Type B pancreatic cell (in vitro differentiated cells): Measurements from ENCODE around the gene DPT. TPM values are rescaled to one million over a fixed set of nuclear protein-coding genes. Genes with fewer than 3 reads are reported as not detected.

Experiments used
- DNase-seq: peaks from one replicate; pipeline ENCODE4 v3.0.0; 2021; ENCODE audit warnings: mixed read lengths; ENCODE audit not compliant: unreplicated experiment; ENCODE audit errors: extremely low spot score
- H3K27ac Mint-ChIP-seq: 2 replicates; pipeline ENCODE4 v1.8.0; 2021; ENCODE audit warnings: mild to moderate bottlenecking, mixed read lengths
- H3K27me3 Mint-ChIP-seq: 2 replicates; pipeline ENCODE4 v1.8.0; 2021; ENCODE audit warnings: mixed read lengths
- H3K36me3 Mint-ChIP-seq: 2 replicates; pipeline ENCODE4 v1.8.0; 2021; ENCODE audit warnings: mixed read lengths
- H3K4me1 Mint-ChIP-seq: one replicate; pipeline ENCODE4 v1.8.0; 2021; ENCODE audit warnings: mixed read lengths; ENCODE audit not compliant: unreplicated experiment
- H3K4me3 Mint-ChIP-seq: 2 replicates; pipeline ENCODE4 v1.8.0; 2021; ENCODE audit warnings: mild to moderate bottlenecking, mixed read lengths
- H3K9me3 Mint-ChIP-seq: 2 replicates; pipeline ENCODE4 v1.8.0; 2021; ENCODE audit warnings: mixed read lengths
- total RNA-seq: library from RNA; stranded (reverse); gene quantifications from 2 replicates; pipeline ENCODE4 v1.2.1, GENCODE V29; 2021; ENCODE audit warnings: low replicate concordance
- TF ChIP-seq, protein P1 (sequence below): fragments of 200-600 bp; sonication (generic); conservative IDR thresholded peaks from 2 replicates; pipeline ENCODE4 v1.5.0; 2021; ENCODE audit warnings: antibody characterized with exemption, mild to moderate bottlenecking

The DPT gene
- total RNA-seq, 1 donor from 2014 or later: 0.22 TPM

DNA sequence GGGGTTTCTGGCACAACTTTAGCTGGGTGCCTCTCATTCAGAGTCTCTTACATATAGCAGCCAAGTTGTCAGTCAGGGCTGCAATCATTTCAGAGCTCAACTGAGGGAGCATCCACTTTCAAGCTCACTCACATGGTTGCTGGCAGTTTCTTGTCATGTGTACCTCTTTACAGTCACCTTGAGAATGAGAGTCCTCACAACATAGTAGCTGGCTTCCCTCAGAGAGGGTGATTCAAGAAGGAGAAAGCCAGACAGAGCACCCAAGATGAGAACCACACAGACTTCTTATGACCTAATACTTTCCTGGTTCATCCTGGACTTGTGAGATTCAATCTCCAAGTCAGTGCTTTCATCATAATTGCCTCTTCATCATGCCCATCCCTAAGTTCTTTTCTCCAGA, 57.2 kb downstream of the DPT start:
- no peak overlapping the region for H3K4me3 Mint-ChIP-seq
- H3K27ac Mint-ChIP-seq: no peak overlapping the region
- no peak for DNase-seq
- H3K27me3 Mint-ChIP-seq: no peaks in the 10 kb centered on the region
- TF ChIP-seq, protein P1, sequence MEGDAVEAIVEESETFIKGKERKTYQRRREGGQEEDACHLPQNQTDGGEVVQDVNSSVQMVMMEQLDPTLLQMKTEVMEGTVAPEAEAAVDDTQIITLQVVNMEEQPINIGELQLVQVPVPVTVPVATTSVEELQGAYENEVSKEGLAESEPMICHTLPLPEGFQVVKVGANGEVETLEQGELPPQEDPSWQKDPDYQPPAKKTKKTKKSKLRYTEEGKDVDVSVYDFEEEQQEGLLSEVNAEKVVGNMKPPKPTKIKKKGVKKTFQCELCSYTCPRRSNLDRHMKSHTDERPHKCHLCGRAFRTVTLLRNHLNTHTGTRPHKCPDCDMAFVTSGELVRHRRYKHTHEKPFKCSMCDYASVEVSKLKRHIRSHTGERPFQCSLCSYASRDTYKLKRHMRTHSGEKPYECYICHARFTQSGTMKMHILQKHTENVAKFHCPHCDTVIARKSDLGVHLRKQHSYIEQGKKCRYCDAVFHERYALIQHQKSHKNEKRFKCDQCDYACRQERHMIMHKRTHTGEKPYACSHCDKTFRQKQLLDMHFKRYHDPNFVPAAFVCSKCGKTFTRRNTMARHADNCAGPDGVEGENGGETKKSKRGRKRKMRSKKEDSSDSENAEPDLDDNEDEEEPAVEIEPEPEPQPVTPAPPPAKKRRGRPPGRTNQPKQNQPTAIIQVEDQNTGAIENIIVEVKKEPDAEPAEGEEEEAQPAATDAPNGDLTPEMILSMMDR: no peak
- no peaks in the 10 kb centered on the region for H3K36me3 Mint-ChIP-seq
- peaks cover 7% of the 10 kb centered on the region for H3K9me3 Mint-ChIP-seq
- H3K4me1 Mint-ChIP-seq: peaks cover 8% of the 10 kb centered on the region

DNA sequence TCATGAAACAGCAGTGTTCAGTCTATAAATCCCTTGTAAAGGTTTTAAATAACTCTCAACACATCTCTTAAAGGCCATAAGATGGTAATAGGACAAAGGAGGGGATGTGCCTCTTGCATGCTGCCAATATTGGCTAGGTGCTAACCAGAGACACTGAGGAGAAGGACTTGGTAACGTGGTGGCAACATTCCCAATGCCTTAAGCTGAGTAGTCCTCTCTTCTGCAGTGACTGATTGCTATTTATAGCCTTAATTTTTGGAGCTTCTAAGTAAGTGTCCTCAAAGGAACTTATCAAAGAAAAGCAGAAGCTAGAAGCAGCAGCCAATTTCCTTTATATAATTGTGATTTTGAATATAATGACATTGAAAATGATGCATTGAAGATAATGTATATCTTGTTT, 63.0 kb downstream of the DPT start:
- Mint-ChIP-seq H3K36me3 (no peaks in the 10 kb centered on the region), H3K27ac (no peak overlapping the region), H3K4me3 (no peak overlapping the region), H3K27me3 (no peaks in the 10 kb centered on the region), H3K9me3 (peaks cover 2% of the 10 kb centered on the region), H3K4me1 (no peaks in the 10 kb centered on the region)
- TF ChIP-seq, protein P1: no peak
- no peak for DNase-seq

DNA sequence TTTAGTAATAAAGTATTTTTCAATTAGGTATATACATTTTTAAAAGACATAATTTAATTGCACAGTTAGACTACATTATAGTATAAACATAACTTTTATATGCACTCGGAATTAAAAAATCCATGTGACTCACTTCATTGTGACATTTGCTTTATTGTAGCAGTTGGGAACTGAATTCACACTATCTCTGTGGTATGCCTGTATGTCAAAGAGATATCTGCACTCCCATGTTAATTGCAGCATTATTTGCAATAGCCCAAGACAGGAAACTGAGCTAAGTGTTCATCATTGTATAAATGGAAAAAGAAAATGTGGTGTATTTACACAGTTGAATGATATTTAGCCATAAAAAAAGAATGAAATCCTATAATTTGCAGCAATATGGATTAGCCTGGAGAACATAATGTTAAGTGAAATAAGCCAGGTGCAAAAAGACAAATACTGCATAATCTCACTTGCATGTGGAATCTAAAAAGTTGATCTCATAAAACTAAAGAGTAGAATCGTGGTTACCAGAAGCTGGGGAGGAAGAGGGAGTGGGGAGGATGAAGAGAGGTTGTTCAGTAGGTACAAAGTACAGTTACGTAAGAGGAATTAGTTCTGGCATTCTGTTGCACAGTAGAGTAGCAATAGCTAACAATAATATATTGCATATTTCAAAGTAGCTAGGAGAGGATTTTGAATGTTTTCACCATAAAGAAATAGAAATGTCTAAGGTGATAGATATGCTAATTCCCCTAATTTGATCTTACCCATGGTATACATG, 64.8 kb downstream of the DPT start:
- H3K4me1 Mint-ChIP-seq: no peaks in the 10 kb centered on the region
- TF ChIP-seq, protein P1: no peak
- no peak overlapping the region for H3K4me3 Mint-ChIP-seq
- no peaks in the 10 kb centered on the region for H3K9me3 Mint-ChIP-seq
- H3K36me3 Mint-ChIP-seq: no peaks in the 10 kb centered on the region
- H3K27me3 Mint-ChIP-seq: no peaks in the 10 kb centered on the region
- no peak for DNase-seq
- H3K27ac Mint-ChIP-seq: no peak overlapping the region

DNA sequence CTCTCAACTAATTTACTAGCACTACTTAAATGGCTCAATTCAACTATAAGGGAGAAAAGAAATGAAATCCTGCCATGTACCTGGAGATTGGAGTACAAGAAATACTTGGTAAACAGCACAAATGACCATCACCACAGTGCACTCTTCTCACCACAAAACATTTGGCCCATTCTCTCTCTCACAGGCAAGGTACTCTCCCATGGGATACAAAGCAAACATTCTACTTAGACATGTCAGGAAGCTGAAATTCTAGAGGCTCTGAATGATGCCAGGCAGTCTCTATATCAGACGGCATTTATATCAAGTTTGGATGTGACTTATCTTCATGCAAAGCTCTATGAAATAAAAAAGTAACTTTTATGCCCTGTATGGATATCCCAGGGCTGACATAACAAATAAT, 72.5 kb downstream of the DPT start:
- TF ChIP-seq, protein P1: no peak
- Mint-ChIP-seq H3K9me3 (no peaks in the 10 kb centered on the region), H3K27ac (no peak overlapping the region), H3K27me3 (no peaks in the 10 kb centered on the region), H3K4me3 (no peak overlapping the region), H3K36me3 (no peaks in the 10 kb centered on the region), H3K4me1 (no peaks in the 10 kb centered on the region)
- no peak for DNase-seq

DNA sequence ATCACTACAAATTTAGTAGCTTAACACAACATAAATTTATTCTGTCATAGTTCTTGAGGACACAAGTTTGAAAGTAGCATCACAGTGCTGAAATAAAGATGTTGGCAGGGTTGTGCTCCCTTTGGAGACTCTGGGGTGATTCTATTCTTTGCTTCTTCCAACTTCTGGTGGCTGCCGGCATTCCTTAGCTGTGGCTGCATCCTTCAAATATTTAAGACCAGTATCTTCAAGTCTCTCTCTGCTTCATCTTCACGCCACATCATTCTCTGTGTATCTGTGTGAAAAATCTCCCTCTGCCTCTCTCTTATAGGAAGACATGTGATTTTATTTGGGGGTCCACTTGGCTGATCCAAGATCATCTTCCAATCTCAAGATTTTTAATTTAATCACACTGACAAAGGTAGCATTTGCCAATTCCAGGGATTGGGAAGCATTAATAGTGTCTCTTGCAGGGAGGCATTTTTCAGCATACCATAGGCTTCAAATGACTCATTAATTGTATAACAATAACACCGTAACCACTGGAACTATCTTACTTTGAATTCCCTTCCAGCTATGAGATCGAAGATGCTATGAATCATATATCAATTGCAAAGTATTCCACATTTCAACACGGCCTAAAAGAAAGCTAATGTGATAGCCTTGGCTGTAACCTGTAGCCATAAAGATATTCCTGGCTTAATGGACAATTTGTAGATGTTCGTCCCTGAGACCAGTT, 74.6 kb downstream of the DPT start:
- H3K9me3 Mint-ChIP-seq: no peaks in the 10 kb centered on the region
- H3K4me3 Mint-ChIP-seq: no peak overlapping the region
- TF ChIP-seq, protein P1: no peak
- DNase-seq: no peak
- H3K27me3 Mint-ChIP-seq: no peaks in the 10 kb centered on the region
- no peak overlapping the region for H3K27ac Mint-ChIP-seq
- no peaks in the 10 kb centered on the region for H3K4me1 Mint-ChIP-seq
- no peaks in the 10 kb centered on the region for H3K36me3 Mint-ChIP-seq
